Right renal pelvis (tissue), 4 donors: ENCODE measurements around the gene BTBD9. TPM values are rescaled to one million over a fixed set of nuclear protein-coding genes. Genes with fewer than 3 reads are reported as not detected.
A peak's percentile ranks its signal among the peaks of the same experiment; 100 is the strongest.
"Not testable (repeated sequence)": the region's sequence is repeated elsewhere in the genome, so short reads cannot be mapped to it uniquely, and the experiment has no call there.

Source experiments
- DNase-seq, 4 donors: peaks; one replicate each; pipeline ENCODE4 v3.0.0-alpha.2; 2013; ENCODE audit warnings: low read depth in 4 of 4, low spot score in 3 of 4, missing footprints in 1 of 4
- polyA plus RNA-seq, 4 donors: library from polyadenylated mRNA; unstranded; fragments of 120-200 nt; gene quantifications; one replicate each; pipeline ENCODE4 v1.2.1, GENCODE V29; 2013; ENCODE audit not compliant: insufficient read length in 4 of 4

Gene BTBD9
- polyA plus RNA-seq, 4 donors = 11.9 to 15.6 (median 13.8) TPM

DNA sequence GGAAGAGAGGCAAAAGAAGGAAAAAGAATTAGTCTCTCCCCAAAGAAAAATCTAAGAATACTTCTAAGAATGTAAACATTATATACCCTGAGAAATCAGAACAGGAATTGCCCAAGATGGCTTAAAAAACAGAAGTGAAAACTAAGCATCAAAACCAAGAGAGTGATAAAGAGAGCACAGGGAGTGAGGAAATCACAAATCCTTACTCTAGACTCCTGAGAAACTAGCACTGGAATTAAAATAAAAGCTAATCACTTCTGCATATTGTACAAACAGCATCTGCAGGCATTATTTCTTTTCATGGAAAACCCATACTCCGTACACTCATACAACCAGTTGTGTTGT lies 285.7 kb downstream of the BTBD9 start:
- DNase-seq = no peak

DNA sequence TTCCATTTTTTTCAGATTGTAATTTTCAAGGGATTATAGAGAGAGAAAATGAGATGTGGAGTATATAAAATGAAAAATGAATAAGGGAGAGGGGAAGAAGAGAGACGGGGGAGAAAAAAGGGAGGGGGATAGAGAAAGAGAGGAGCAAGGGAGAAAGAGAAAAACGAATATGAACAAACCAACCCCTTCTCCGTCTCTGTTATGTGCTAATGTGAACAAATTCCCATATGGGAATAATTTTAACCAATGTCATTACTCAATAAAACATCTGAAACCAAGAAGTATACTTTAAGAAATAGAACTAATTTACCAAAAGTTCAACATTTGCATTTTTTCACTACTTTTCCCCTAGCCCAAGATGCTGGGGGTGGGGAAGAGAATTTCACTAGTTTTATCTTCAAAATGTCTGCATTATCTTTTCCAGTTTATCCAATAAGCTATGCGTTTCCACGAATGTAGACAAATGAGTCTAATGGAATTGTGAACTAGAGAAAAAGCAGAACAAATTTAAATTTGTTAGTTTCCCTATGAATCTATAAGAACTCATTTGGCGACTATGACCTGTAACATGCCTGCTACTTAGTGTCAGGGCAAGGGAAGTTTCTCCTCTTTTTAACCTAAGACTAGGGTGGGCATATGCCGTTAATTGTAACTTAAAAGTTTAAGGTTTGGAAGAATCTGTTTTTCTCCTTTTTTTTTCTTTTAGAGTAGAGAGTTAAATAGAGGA lies 286.3 kb downstream of the BTBD9 start:
- DNase-seq = no peak

DNA sequence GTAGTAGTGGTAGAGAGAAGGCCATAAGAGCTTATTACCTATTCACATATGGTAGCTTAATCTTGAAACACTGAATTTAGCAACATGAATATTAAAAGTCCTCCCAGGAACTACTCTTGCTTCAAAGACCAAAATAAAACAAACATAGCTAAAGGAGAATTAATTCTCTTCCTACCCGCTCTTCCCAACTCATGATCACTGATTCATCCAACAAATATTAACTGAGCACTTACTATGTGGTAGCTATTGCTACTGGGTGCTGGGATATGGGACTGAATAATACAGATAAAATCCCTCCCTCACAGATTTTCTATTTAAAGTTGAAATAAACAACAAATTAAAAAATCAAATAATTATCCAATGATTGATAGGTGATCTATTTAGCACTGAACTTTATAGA lies 287.1 kb downstream of the BTBD9 start:
- DNase-seq = no peak

DNA sequence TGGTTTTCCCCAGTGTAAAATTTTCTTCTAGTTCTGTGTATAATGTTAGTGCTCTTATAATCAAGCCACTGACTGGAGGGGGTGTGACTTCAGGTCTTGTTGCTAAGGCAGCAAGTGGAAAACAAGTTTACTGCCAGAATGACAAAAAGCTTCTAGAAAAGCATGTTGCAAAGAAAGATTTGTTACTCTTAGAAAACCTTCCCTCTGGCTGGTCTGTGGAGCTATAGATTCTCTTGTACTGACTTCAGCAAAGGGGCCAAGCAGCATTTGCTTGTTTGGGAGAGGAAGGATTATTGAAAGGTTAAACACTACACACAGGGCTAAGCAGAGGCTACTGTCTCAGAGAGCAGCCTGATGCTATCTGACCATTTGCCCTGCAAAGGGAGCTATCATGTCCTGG lies 288.8 kb downstream of the BTBD9 start:
- DNase-seq = peak in 1 of 4 donors; percentile 23

DNA sequence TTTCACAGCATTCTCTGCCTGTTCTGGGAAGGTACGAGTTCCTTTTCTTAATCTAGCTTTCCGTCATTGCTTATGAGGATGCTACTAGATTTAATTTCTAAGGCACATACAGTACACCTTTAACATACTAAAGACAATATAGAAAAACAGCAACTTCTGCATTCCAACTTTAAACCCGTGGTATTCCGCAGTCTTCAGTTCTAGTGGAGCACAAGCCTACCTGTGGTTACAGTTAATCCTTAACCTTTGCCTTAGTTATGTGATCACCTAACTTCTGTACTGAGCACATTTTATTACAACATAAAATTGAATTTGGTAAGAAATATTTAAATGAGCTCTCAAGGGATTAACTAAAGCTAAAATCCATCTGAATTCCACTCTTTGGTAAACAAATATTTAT lies 289.5 kb downstream of the BTBD9 start:
- DNase-seq = no peak

DNA sequence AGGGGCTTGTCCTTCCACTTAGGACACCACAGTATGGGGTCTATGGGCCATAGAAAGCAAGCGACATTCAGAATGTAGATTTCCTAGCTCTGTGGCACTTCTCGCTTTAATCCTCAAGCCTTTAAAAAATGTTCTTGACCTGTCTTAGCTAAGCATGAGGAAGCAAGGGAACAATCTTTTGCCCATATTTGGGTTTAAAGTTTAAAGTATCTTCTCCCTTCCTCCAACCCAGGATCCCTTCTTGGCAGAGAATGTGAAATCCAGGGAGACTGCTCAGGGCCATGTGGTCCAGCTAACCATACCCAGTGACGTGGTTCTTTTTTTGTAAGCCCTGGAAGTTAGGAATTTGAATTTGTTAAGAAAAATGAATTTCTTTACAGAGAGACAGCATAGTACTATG lies 289.9 kb downstream of the BTBD9 start:
- DNase-seq = no peak

DNA sequence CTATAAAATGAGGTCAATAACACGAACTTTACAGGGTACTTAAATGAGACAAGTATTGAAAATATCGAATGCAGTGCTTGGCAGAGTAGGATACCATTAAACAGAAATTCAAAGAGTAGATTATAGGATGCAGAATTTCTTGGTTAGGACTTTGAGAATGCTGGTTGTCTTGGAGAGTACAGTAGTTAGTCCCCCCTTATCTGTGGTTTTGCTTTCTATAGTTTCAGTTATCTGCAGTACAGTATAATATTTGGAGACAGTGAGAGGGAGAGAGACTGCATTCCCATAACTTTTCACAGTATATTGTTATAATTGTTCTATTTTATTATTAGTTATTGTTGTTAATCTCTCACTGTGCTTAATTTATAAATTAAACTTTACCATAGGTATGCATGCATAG lies 290.5 kb downstream of the BTBD9 start:
- DNase-seq = no peak

DNA sequence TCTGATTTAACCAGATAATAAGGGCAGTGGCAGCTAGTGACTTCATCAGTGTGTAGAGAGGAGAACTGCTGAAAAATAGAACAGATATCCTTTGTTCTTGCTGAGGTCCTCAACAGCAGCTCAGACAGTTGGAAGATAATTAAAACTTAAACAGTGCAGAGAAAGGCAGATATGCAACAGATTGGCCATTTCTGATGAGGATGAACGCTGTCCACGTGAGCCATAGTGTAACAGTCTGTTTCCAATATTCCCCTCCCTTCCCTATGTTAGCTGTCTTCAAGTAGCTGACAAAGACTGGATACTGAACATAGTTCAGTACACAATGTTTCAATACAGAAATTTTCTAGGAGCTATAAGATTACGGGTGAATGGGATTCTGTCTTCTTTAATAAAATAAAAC lies 291.4 kb downstream of the BTBD9 start:
- DNase-seq = no peak

DNA sequence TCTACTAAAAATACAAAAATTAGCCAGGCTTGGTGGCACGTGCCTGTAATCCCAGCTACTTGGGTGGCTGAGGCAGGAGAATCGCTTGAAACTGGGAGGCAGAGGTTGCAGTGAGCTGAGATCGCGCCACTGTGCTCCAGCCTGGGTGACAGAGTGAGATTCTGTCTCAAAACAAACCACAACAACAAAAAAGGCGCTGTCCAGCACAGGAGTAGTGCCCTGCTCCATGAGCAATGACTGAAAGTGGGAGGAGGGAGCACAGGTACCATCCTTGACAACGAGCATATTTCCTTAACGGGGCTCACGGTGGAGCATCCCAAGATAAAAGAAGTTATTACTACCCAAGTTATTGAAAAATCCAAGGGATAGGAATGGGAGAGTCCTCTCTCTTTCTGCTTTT lies 291.9 kb downstream of the BTBD9 start:
- not testable (repeated sequence) for DNase-seq

DNA sequence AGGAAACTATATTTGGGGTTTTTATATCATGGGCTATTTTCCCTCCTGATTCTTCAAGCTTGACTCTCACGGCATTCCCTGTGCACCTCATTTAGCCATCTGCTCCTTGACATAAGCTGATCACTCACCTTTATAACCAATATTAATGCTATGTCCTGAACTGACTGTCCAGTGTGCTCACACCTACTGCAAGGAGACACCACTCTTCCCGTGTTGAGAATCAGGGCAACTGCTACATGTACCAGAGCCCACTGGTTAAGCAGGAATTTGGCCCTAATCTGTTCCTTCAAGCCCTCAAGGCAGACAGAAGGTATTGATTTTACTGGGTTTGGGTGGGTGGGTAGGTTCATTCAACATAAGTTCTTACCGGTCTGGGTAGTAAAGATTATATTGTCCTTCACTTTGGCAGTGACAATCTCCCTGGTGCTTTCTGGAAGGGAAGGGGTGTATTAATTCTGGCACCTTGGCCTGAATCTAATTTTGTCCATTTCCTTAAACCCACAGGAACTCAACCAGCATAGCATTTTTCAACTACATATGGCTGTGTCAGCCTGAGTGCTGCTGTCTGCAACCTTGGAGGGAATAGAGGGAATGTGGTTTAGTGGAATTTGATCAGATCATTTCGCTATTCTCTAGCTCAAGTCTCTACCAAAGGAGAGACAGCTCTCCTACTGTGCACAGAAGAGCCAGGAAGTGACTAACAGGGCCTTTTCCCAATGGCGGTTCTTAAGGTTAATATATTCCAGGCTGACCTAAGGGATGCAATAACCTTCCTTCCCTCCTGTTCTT lies 293.2 kb downstream of the BTBD9 start:
- DNase-seq = no peak

DNA sequence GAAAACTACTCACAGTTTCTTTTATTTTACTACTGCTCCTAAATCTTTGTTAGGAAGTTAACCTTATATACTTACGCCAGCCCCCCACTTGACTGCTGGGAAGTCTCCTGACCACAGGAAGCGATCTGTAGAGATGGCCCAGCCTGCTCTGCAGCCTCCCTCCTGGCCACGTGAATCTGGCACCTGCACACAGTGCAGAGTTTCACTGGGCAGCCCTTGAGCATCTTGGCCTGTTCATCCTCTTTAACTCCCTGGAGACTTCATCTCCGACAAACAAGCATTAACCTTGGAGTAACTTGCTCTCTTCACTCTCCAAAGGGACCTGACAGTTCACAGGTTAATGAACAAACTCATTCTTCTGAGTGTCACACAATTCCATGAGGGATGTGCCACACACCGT lies 294.1 kb downstream of the BTBD9 start:
- no peak for DNase-seq

DNA sequence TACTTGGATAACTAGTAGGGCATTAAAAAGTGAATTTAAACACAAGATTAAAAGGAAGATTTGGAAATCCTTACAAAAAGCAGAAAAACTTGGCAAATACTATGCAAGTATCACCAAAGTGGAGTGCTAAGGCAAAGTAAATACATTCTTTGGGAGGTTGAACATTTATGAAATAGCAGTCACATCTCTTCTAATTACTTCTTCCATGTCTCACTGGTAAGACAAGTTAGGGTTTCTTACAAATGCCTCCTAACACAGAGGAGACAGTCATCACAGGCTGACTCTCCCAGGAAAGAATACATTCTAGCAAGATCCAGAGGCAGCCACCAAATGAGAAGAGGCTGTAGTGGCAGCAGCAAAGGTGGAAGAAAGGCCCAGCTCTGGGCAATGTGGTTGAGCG lies 298.2 kb downstream of the BTBD9 start:
- DNase-seq = no peak

DNA sequence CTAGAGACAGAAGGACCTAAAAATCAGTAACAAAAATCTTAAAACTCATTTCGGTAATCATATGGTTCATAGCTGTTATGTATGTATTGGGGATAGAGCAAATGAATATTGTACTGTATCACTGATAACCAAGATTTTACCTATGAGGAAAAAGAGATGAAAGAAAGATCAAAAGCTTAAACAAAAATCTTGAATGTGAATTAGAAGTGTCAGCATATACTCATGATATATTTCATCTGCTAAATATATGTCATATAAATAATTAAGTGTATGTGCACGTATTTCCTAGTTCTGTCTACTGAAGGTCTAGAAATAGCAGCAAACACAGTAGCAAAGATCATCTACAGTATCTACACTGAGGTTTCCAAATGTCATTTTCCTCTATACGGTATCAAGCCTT lies 299.8 kb downstream of the BTBD9 start:
- no peak for DNase-seq

DNA sequence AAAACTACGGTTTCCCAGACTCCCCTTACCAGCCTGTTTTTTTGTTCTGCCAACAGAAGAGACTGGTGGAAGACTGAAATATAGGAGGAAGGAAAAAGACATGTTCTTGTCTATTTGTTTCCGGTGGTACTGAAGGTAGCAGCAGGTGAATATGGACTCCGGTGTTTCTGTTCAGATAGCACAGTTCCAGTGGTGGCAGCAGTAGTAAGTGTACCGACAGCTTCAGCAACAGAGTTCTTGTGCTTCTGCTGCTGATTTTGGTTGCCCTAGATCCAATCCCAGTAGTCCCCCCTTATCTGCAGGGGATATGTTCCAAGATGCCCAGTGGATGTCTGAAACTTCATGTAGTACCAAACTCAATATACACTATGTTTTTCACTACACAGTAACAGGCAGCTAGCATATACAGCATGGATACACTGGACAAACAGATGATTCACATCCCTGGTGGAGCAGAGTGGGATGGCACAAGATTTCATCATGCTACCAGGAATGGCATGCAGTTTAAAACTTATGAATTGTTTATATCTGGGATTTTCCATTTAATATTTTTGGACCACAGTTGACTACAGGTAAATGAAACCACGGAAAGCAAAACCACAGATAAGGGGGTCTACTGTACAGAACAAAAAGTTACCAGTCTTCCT lies 301.8 kb downstream of the BTBD9 start:
- no peak for DNase-seq

DNA sequence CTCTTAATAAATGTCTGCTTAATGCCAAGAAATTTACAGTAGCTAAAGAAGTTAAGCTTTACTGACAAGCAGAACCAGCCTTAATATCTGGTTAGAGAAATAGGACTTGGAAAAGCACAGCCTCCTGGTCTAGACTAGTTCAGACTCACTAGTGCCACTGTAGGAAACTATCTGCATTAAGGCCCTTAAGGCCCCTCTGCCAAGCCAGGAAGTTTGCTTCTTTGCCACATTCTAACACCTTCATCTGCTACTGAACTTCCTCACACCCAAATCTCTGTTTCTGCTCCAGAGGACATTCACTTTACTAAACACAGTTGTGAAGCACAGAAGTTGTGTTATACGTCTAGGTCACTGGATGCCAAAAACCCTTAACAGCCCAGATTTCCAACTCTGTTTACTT lies 302.8 kb downstream of the BTBD9 start:
- no peak for DNase-seq

DNA sequence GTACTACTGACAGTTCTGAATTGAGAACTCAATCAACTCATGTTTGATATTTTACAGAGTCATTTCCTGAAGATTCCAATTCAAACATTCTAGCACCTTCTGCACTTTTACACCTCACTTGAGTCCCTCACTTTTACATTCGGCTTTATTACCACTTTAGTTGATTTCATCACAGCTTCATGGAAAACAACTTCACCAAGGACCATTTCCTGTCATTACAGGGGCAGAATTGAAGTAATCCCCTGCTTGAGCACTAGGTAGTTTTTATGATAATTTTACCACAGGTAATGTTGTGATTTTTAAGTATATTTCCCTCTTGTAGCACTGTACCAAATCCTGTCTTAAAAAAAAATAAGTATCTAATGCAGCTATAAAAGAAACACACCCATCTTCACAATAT lies 312.9 kb downstream of the BTBD9 start:
- no peak for DNase-seq

DNA sequence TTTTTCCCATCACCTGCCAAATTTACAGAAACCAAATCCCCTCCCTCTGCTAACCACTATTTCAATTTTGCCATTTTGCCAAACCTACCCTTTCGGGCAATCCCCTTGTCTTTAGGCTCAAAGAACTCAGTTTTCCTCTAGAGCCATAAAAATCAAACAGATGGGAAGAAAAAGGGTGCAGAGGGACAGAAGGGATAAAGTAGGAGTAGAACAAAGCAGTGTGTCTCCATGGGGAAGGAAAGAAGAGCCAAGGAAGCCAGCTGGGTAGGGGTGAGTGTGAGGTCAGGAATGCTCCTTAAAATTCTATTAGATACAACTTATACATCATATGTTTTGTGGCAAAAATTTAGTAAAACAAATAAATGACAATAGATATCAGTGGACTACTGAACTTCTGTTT lies 316.5 kb downstream of the BTBD9 start:
- DNase-seq = no peak

DNA sequence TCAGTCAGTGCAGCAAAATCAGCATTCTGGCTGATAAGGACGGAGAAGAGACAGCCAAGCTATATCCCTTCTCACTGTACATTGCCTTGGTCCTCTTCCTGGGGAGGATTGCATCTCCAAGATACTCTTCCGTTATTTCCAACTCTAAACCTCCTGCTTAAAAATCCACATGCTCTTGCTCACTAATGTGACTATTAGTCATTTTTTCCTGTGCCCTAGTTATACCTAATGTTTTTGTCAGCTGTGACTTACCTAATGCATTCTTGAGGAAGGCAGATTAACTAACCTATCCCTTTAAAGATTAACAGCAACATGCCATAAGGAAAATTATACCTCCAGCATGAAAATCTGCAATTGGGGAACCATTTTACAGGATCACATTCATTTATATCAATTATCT lies 317.6 kb downstream of the BTBD9 start:
- no peak for DNase-seq

DNA sequence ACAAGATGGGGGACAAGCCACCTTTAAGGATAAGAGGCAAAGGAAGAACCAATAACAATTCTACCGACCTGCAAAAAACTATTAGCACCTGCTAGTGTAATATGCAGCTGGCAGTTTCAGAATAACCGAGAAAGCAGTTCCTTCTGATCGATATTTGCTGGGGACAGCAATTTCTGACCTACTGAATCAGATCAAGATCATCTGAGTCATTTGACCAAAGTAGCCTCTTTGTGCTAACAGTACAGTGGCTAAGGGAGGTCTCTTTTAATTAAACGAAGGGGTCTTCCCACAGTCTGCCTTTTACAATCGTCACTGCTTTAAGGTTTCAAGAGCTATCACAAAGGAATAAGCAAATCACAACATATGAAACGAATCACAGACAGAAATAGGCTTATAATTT lies 318.9 kb downstream of the BTBD9 start:
- DNase-seq = no peak

DNA sequence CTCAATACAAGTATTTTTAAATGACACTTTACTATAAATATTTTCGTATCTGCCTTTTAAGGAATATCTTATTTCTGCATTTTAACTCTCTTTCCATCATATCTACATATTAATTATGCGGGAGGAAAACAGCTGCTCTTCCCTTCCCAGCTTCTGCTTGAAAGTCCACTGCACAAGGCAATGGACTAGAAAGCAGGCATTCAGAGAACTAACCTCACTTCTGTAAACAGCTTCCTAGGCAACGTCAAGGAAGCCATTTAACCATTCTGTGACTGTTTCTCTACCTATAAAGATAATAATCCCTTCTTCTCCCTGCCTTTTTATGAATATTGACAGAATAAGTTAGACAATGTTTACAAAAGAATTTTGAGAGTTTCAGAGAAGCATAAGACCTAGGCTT lies 319.4 kb downstream of the BTBD9 start:
- no peak for DNase-seq

DNA sequence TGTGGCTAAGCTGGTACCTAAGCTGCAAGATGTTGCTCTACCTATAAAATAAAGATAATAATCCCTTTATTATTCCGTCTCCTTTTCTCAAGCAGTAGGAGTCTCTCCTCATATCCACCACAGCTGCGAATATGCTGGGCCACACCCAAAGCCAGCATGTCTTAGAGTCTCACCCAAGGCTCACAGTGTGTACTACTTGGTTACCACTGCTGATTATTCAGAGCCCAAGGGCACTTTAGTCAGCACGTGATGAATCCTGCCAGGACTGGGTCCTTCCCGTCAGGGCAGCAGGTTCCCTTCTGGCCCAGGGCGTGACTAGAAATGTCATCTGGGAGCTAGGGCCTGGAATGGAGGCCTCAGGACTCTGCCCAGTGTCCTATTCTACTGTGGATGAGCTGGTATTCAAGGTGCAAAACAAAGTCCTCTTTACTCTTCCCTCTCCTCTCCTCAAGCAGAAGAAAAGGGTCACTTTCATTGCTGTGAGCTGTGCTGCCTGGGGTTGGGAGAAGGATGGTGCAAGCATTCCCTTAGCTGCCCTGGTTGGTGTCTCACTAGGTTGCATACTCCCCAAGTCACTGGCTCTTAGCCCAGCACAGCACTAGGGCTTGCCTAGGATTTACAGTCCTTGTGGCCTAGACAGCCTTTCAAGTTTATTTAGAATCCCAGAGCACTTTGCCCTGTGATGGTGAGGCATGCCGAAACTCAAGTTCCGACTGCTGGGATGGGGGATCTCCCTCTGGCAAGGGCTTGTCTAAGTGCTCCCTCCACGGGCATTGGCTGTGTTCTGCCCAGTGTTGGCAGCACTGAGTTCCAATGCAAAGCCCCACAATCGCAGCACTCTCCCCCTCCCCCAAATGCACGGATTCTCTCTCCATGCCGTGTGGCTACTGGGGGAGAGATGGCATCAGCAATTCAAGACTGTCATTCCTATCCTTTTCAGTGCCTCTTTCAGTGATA lies 320.2 kb downstream of the BTBD9 start:
- no peak for DNase-seq
